SK-N-SH (cell line): Measurements from ENCODE around the gene PAEP. TPM values are rescaled to one million over a fixed set of nuclear protein-coding genes. Genes with fewer than 3 reads are reported as not detected.

Source experiments
- CTCF ChIA-PET: fragments of 300-600, 350-600 bp; formaldehyde crosslinking; extraction: SDS; loops from one replicate; lab custom pipeline; 2021; lab: Yijun Ruan, JAX
- POLR2A ChIA-PET: fragments of 350-600 bp; sonication (Branson Sonifier 250); formaldehyde crosslinking; extraction: SDS; loops from one replicate; lab custom pipeline; 2020; ENCODE audit warnings: antibody characterized with exemption, inconsistent platforms; lab: Yijun Ruan, JAX
- DNase-seq: peaks from one replicate; pipeline ENCODE4 v3.0.0; 2012
- H2AFZ ChIP-seq: fragments of 200-600 bp; sonication (generic); 2 replicates; pipeline ENCODE4 v1.8.1; 2016; ENCODE audit warnings: antibody characterized with exemption, mild to moderate bottlenecking, low read depth
- H3F3A ChIP-seq: fragments of 200-600 bp; sonication (generic); replicated peaks from 2 replicates; pipeline ENCODE3; 2016; ENCODE audit warnings: antibody characterized with exemption, mild to moderate bottlenecking; ENCODE audit not compliant: insufficient read depth
- H3K27ac ChIP-seq, 2 experiments: fragments of 200-500 bp in 1 of 2; fragments of 200-600 bp in 1 of 2; sonication (Bioruptor generic) in 1 of 2; sonication (generic), shearing (Covaris generic) in 1 of 2; 2 replicates each; pipeline versions ENCODE4 v1.5.1 to v1.6.1; 2014 to 2016; ENCODE audit warnings: low read depth in 2 of 2, inconsistent platforms in 1 of 2, low read length in 1 of 2, mild to moderate bottlenecking in 1 of 2, mixed read lengths in 1 of 2
- H3K27me3 ChIP-seq: fragments of 200-600 bp; sonication (generic), shearing (Covaris generic); 2 replicates; pipeline ENCODE4 v1.6.1; 2016; ENCODE audit warnings: mixed run types; ENCODE audit not compliant: insufficient read depth
- H3K36me3 ChIP-seq, 2 experiments: fragments of 200-500 bp in 1 of 2; fragments of 200-600 bp in 1 of 2; sonication (Bioruptor generic) in 1 of 2; sonication (generic) in 1 of 2; replicated peaks in 1 of 2; 2 replicates each; pipeline versions ENCODE3 to v1.5.1; 2014 to 2016; ENCODE audit warnings: low read length in 1 of 2, mild to moderate bottlenecking in 1 of 2; ENCODE audit not compliant: insufficient read depth in 2 of 2, control insufficient read depth in 1 of 2
- H3K4me1 ChIP-seq, 2 experiments: fragments of 200-500 bp in 1 of 2; fragments of 200-600 bp in 1 of 2; sonication (Bioruptor generic) in 1 of 2; sonication (generic), shearing (Covaris generic) in 1 of 2; 2 replicates each; pipeline versions ENCODE4 v1.5.1 to v1.6.1; 2014 to 2016; ENCODE audit warnings: low read depth in 1 of 2, low read length in 1 of 2, mixed run types in 1 of 2; ENCODE audit not compliant: insufficient read depth in 2 of 2, control insufficient read depth in 1 of 2
- H3K4me2 ChIP-seq: fragments of 200-600 bp; sonication (generic), shearing (Covaris generic); 2 replicates; pipeline ENCODE4 v1.6.1; 2017; ENCODE audit warnings: mixed run types
- H3K4me3 ChIP-seq, 2 experiments: fragments of 200-500 bp in 1 of 2; fragments of 200-600 bp in 1 of 2; sonication (Bioruptor generic) in 1 of 2; sonication (generic), shearing (Covaris generic) in 1 of 2; 2 replicates each; pipeline versions ENCODE4 v1.5.1 to v1.8.1; 2014 to 2016; ENCODE audit warnings: low read depth in 2 of 2, inconsistent platforms in 1 of 2, low read length in 1 of 2, mild to moderate bottlenecking in 1 of 2, mixed read lengths in 1 of 2, moderate library complexity in 1 of 2
- H3K79me2 ChIP-seq: fragments of 200-600 bp; sonication (generic); 2 replicates; pipeline ENCODE4 v1.8.1; 2017; ENCODE audit warnings: mild to moderate bottlenecking; ENCODE audit not compliant: insufficient read depth
- H3K9ac ChIP-seq: fragments of 200-600 bp; sonication (generic); 2 replicates; pipeline ENCODE4 v1.6.1; 2017; ENCODE audit warnings: mixed run types
- H3K9me2 ChIP-seq: fragments of 200-600 bp; sonication (generic); 2 replicates; pipeline ENCODE4 v1.6.1; 2017; ENCODE audit warnings: mixed run types
- H3K9me3 ChIP-seq: fragments of 200-600 bp; sonication (generic); 2 replicates; pipeline ENCODE4 v1.6.1; 2017; ENCODE audit warnings: mixed run types, mild to moderate bottlenecking, moderate library complexity
- H4K20me1 ChIP-seq: fragments of 200-600 bp; sonication (generic); 2 replicates; pipeline ENCODE4 v1.6.1; 2017; ENCODE audit warnings: mild to moderate bottlenecking, mixed run types; ENCODE audit not compliant: insufficient read depth
- CTCF ChIP-seq: fragments of 200-600 bp; sonication (generic); IDR thresholded peaks from 2 replicates; pipeline ENCODE4 v1.6.1; 2017; ENCODE audit warnings: antibody characterized with exemption, mild to moderate bottlenecking, moderate library complexity
- ELF1 ChIP-seq: IDR thresholded peaks from 2 replicates; pipeline ENCODE4 v1.4.0; 2012
- EP300 ChIP-seq, 2 experiments: IDR thresholded peaks; 2 replicates each; pipeline versions ENCODE4 v1.4.0 to v1.6.1; 2012; ENCODE audit warnings: borderline replicate concordance in 1 of 2, low read depth in 1 of 2, low read length in 1 of 2
- EZH2phosphoT487 ChIP-seq: fragments of 200-600 bp; sonication (generic); IDR thresholded peaks from 2 replicates; pipeline ENCODE4 v1.6.1; 2017; ENCODE audit warnings: low read depth, mixed run types, mild to moderate bottlenecking, antibody characterized with exemption, moderate library complexity, borderline replicate concordance
- FOXJ3 ChIP-seq: sonication (generic); formaldehyde crosslinking; IDR thresholded peaks from 2 replicates; pipeline ENCODE4 v1.5.1; 2020; ENCODE audit warnings: mild to moderate bottlenecking, missing genetic modification reagents
- GABPA ChIP-seq: IDR thresholded peaks from 2 replicates; pipeline ENCODE4 v1.4.0; 2012; ENCODE audit warnings: low read depth, mild to moderate bottlenecking
- JUND ChIP-seq: IDR thresholded peaks from 2 replicates; pipeline ENCODE4 v1.4.0; 2012
- NFIC ChIP-seq: IDR thresholded peaks from 2 replicates; pipeline ENCODE4 v1.4.0; 2012; ENCODE audit warnings: borderline replicate concordance
- NRF1 ChIP-seq: IDR thresholded peaks from 2 replicates; pipeline ENCODE4 v1.6.1; 2012; ENCODE audit warnings: low read depth, mild to moderate bottlenecking, low read length
- PBX3 ChIP-seq: IDR thresholded peaks from 2 replicates; pipeline ENCODE4; 2012
- POLR2AphosphoS5 ChIP-seq: IDR thresholded peaks from 2 replicates; pipeline ENCODE4 v1.6.1; 2012; ENCODE audit warnings: low read depth, low read length
- RAD21 ChIP-seq: IDR thresholded peaks from 2 replicates; pipeline ENCODE4 v1.6.1; 2012; ENCODE audit warnings: mild to moderate bottlenecking, low read length
- RCOR1 ChIP-seq: fragments of 150-350 bp; IDR thresholded peaks from 2 replicates; pipeline ENCODE4 v1.6.1; 2017; ENCODE audit warnings: antibody characterized with exemption, low read length
- REST ChIP-seq: IDR thresholded peaks from 2 replicates; pipeline ENCODE4 v1.6.1; 2012; ENCODE audit warnings: mild to moderate bottlenecking, low read depth, low read length, moderate library complexity
- RFX5 ChIP-seq: IDR thresholded peaks from 2 replicates; pipeline ENCODE4 v1.6.1; 2012; ENCODE audit warnings: mild to moderate bottlenecking, improper control_type of control experiment, low read length
- SIN3A ChIP-seq: IDR thresholded peaks from 2 replicates; pipeline ENCODE4 v1.6.1; 2012; ENCODE audit warnings: low read depth, mild to moderate bottlenecking, low read length, moderate library complexity, borderline replicate concordance
- SMC3 ChIP-seq: IDR thresholded peaks from 2 replicates; pipeline ENCODE4 v1.6.1; 2012; ENCODE audit warnings: low read depth, low read length, improper control_type of control experiment
- TAF1 ChIP-seq: IDR thresholded peaks from 2 replicates; pipeline ENCODE4 v1.6.1; 2012; ENCODE audit warnings: low read depth, mild to moderate bottlenecking, low read length, moderate library complexity, borderline replicate concordance
- ZBTB33 ChIP-seq: IDR thresholded peaks from 2 replicates; pipeline ENCODE4 v1.4.0; 2012; ENCODE audit warnings: low read depth, borderline replicate concordance
- WGBS: methylation state at CpG from one replicate; pipeline ENCODE4 v1.1.6; 2017; ENCODE audit warnings: low lambda C conversion rate; 5-methylcytosine and 5-hydroxymethylcytosine counted together
- polyA plus RNA-seq, 3 experiments: library from polyadenylated mRNA; depleted of rRNA; stranded (reverse); fragments of >200 nt; gene quantifications; 2 replicates each; pipeline ENCODE4 v1.2.3, GENCODE V29; 2012

The PAEP gene
- polyA plus RNA-seq, 1 of the 3 experiments (the other 2 are of a cell fraction) = 0.08 TPM

- TF ChIP-seq ZBTB33 = no peak
- TF ChIP-seq NRF1 = no peak
- TF ChIP-seq POLR2AphosphoS5 = no peak
- TF ChIP-seq PBX3 = no peak
- TF ChIP-seq RAD21 = no peak
- TF ChIP-seq EP300 (IDR thresholded peaks at IDR 0.05; ENCODE audit: borderline replicate concordance in 1 of 2, low read depth in 1 of 2, low read length in 1 of 2) = no peak
- no peak for TF ChIP-seq FOXJ3 (CRISPR knock-in tag)
- TF ChIP-seq ELF1 = no peak
- TF ChIP-seq GABPA = no peak
- TF ChIP-seq TAF1 = no peak
- TF ChIP-seq CTCF = no peak
- TF ChIP-seq EZH2phosphoT487 = no peak
- TF ChIP-seq REST = no peak
- no peak for TF ChIP-seq SMC3
- TF ChIP-seq NFIC = no peak
- no peak for TF ChIP-seq RCOR1
- TF ChIP-seq RFX5 = no peak
- TF ChIP-seq SIN3A = no peak
- no peak for TF ChIP-seq JUND
- TF ChIP-seq, all 33 proteins: peak for 0
Observed at GRCh38 chr9:135550344-135550918, 11.1 kb upstream of the PAEP start.

More at GRCh38 chr9:135550344-135550918, 11.1 kb upstream of the PAEP start:
- Histone ChIP-seq H3K27ac (no peak overlapping the region), H3K4me1 (no peaks in the 10 kb centered on the region), H3K27me3 (no peaks in the 10 kb centered on the region), H3K4me2 (no peak overlapping the region), H3K9me2 (no peaks in the 10 kb centered on the region), H3F3A (no peaks in the 10 kb centered on the region), H3K9me3 (no peaks in the 10 kb centered on the region), H3K36me3 (no peaks in the 10 kb centered on the region), H4K20me1 (no peaks in the 10 kb centered on the region), H2AFZ (no peak overlapping the region), H3K4me3 (no peak overlapping the region), H3K9ac (no peak overlapping the region), H3K79me2 (no peaks in the 10 kb centered on the region)
- ChIA-PET POLR2A (no interaction called here), CTCF (interaction anchor here (0.6 to 0.8 kb wide), 2 partner anchors 45 to 138 kb away, joined by 3 read pairs; no protein-coding TSS in a partner anchor)
- WGBS = 60% methylated on average over 4 of the region's 17 CpGs
- DNase-seq = no peak
